ENCODE data around the gene KLHDC8A. TPM values are rescaled to one million over a fixed set of nuclear protein-coding genes. Genes with fewer than 3 reads are reported as not detected.

The KLHDC8A gene
- total and polyA plus RNA-seq, 2 donors (not counting 3 experiments of a cell fraction or from before 2014, with no cell fraction given) = not detected

DNA sequence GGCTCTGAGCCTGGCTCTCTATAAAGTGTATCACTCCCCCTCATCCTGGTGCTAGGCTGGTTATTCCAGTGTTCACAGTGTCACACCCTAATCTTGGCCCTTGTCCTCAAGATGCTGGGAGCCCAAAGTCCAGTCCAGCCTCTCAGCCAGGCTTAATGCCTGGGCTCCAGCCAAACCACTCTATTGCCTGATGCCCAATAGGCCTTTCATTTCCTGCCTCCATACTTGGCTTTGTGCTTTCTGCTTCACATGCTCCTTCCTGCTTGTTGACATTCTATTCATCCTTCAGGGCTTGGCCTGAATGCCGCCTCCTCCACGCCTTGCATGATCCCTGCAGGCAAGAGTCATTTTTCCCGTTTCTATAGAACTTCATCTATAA lies 1.7 kb downstream of the KLHDC8A start:
- no TSS peak for BruUV-seq (replicated peaks)
- CTCF ChIA-PET = interaction anchor here (1.2 to 4.7 kb wide), 15 partner anchors 8 to 237 kb away, joined by 3 to 243 read pairs (median 9); no protein-coding TSS in a partner anchor
- peaks cover 9 to 29% of the 10 kb centered on the region in 2 experiments for H3K27me3 ChIP-seq (ENCODE audit: control insufficient read depth in 2 of 2, insufficient read depth in 2 of 2, low read length in 2 of 2)
- H3K9ac ChIP-seq (replicated peaks; ENCODE audit: extremely low read depth, insufficient read depth, low read length) = no peak overlapping the region
- no peak for DNase-seq (ENCODE audit: low read depth, low spot score)
- H4K20me1 ChIP-seq (replicated peaks; ENCODE audit: control insufficient read depth, extremely low read depth, insufficient read depth, low read length) = no peaks in the 10 kb centered on the region
- no peak overlapping the region for H3K4me2 ChIP-seq (ENCODE audit: insufficient read depth, low read length)
- no peaks in the 10 kb centered on the region for H3K4me1 ChIP-seq (ENCODE audit: control insufficient read depth, extremely low read depth, insufficient read depth, low read length)
- POLR2A ChIA-PET = no interaction called here
- H3K36me3 ChIP-seq (ENCODE audit: control insufficient read depth in 2 of 2, extremely low read depth in 1 of 2, insufficient read depth in 2 of 2, low read length in 2 of 2) = no peaks in the 10 kb centered on the region
- intact Hi-C loops (cut with micrococcal nuclease) (no loop called here), dilution Hi-C loops (cut with MboI; ENCODE audit: extremely low pct_ligation_motif_present, low sequenced_read_pairs) (no loop called here)
- no peak overlapping the region for H2AFZ ChIP-seq (ENCODE audit: low read depth, low read length)
- TF ChIP-seq GATA2 (IDR thresholded peaks at IDR 0.05; ENCODE audit: insufficient read depth, insufficient read length, low read depth, low read length) (no peak), EZH2 (IDR thresholded peaks at IDR 0.05; ENCODE audit: borderline replicate concordance, low read depth, low read length, severe bottlenecking) (no peak), FOS (IDR thresholded peaks at IDR 0.05; ENCODE audit: borderline replicate concordance, insufficient read depth, low read length) (no peak), JUN (IDR thresholded peaks at IDR 0.05; ENCODE audit: borderline replicate concordance, insufficient read depth, insufficient read length, low read depth) (no peak), POLR2A (IDR thresholded peaks at IDR 0.05; ENCODE audit: low read depth, low read length) (no peak), MYC (IDR thresholded peaks at IDR 0.05; ENCODE audit: low read depth, low read length) (no peak), POLR2AphosphoS5 (IDR thresholded peaks at IDR 0.05; ENCODE audit: insufficient read depth, low read depth, low read length) (no peak)
- TF ChIP-seq, protein P1, sequence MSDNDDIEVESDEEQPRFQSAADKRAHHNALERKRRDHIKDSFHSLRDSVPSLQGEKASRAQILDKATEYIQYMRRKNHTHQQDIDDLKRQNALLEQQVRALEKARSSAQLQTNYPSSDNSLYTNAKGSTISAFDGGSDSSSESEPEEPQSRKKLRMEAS (IDR thresholded peaks at IDR 0.05; ENCODE audit: insufficient read depth, insufficient read length) = no peak
- TF ChIP-seq, protein P2, sequence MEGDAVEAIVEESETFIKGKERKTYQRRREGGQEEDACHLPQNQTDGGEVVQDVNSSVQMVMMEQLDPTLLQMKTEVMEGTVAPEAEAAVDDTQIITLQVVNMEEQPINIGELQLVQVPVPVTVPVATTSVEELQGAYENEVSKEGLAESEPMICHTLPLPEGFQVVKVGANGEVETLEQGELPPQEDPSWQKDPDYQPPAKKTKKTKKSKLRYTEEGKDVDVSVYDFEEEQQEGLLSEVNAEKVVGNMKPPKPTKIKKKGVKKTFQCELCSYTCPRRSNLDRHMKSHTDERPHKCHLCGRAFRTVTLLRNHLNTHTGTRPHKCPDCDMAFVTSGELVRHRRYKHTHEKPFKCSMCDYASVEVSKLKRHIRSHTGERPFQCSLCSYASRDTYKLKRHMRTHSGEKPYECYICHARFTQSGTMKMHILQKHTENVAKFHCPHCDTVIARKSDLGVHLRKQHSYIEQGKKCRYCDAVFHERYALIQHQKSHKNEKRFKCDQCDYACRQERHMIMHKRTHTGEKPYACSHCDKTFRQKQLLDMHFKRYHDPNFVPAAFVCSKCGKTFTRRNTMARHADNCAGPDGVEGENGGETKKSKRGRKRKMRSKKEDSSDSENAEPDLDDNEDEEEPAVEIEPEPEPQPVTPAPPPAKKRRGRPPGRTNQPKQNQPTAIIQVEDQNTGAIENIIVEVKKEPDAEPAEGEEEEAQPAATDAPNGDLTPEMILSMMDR (IDR thresholded peaks at IDR 0.05; ENCODE audit: extremely low read depth in 1 of 2, insufficient read depth in 1 of 2, low read depth in 1 of 2, low read length in 2 of 2) = no peak
- no peak overlapping the region for H3K4me3 ChIP-seq (replicated peaks in 1 of 3; ENCODE audit: insufficient read depth in 1 of 3, low read depth in 1 of 3, low read length in 3 of 3)
- no peaks in the 10 kb centered on the region for H3K79me2 ChIP-seq (ENCODE audit: control insufficient read depth, insufficient read depth, low read length)
- no peak overlapping the region for H3K27ac ChIP-seq (ENCODE audit: insufficient read depth, low read depth, low read length)
- H3K9me1 ChIP-seq (replicated peaks; ENCODE audit: control insufficient read depth, extremely low read depth, insufficient read depth, low read length) = no peaks in the 10 kb centered on the region
- no peaks in the 10 kb centered on the region for H3K9me3 ChIP-seq (replicated peaks; ENCODE audit: control insufficient read depth, insufficient read depth, low read length)
- FAIRE-seq = no peak
